ENCODE results near the gene CARS1.
A peak's percentile ranks its signal among the peaks of the same experiment; 100 is the strongest.

The CARS1 gene

DNA sequence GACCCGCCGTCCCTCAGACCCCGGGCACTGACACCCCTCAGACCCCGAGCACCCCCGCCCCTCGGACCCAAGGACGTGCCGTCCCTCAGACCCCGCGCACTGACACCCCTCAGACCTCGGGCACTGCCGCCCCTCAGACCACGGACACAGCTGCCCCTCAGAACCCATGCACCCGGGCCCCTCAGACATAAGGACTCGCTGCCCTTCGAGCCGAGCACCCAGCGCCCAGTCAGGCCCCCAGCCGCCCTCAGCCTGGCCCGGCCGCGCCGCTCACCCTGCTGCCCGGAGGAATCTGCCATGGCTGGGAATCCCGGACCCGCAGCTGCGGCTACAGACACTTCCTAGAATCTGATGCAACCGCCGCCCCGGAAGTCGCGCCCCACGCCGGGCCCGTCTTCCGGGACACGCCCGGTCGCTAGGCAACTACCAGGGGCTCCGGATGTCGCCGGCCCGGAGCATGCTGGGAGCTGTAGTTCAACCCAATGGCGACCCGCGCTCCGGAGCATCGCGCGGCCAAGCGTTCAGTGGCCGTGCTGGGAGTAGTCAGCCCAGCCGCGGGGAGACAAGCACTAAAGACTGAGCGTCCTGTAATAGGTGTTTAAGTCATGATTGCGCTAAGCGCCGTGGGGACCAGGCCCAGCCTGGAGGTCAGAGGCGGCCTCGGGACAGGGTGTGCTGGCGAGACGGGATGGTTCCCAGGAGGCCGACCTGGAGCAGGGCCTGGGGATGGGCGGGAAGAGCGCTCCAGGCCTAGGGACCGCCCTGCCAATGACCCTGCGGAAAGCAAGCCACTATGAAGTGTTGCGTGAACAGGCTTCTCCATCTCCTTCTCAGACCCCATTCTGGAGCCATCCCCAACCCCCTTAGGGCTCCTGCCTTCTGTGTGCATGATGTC is at the start of gene CARS1:
CARS1 (minus strand) TSS at position 355 of the 895 bp plus-strand sequence; CDS start at position 299, 56 bp downstream.
- peak; percentile 95 for DNase-seq

DNA sequence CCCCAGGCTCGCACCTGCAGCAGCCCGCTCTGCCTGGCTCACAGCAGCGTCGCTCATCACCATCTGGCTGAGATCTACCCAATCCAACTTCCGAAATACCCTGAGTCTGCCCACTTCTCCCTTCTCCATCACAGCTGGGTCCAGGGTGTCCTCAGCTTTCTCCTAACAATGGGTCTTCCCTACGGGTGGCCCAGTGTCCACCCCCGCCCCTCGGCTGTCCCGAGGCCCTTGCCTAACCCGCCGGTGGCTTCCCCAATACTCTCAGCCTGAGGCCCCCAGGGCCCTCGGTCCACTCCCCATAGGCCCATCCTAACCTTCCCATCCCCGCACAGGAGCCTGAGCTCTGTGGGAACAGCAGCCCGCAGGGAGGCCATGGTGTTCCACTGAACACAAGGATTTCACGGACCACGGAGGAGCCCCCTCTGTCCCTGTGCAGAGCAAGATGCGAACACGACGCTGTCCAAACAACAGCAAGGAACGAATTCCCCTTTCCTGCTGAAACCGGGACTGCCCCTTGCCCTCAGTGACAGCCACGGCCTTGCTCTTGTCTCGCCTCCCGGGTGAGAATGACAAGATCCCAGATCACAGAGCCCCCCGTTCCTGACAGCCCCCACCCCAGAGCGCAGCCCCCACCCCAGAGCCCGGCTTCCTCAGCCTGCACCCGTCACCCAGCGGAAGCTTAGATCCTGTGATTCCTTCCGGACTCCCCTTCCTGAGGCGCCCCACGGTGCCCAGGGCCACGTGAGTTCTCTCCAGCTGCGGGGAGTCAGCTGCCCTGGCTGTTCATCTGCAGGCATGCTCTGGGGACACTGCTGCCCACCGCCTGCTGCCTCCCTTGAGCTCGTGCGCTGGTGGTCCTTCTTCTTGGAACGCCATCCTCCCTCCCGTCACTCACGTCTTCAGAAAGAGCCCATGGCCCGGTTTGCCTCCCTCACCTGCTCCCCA is 48.8 kb upstream of the CARS1 start:
- DNase-seq: no peak

DNA sequence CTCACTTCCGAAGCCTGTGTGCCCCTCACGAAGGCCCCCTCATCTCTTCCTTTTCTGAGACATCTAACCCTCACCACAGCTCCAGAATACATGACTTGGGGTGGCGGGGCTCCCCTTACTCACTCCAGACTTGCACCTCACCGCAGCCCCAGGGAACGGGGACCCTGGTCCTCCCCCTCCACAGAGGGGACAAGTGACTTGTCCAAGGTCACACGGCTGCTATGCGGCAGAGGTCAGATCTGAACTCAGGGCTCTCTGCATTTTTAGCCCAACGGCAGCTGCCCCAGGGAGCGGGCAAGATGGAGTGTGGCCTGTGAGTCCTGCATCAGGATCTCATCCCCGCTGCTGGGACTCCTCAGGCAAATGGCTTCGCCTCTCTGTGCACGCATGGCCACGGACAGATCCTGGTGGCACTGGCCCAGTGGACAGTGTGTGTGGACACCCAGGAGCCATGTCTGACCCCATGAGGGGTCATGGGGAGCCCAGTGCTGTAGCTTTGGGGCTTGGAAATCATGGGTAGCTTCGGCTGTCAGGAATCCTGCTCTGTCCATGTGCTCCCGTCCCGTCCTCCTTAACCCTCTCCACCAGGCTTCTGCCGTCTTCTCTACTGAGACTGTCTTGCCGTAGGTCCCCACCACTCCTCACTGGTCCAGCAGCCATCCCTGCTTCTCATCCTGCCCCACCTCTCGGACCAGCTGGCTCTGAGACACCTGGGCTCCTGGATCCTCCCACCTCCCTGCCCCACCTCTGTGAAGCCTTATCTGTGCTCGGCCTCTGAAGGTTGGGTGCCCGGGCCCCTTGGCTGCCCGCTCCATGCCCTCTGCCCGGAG is 48.0 kb upstream of the CARS1 start:
- DNase-seq: no peak

DNA sequence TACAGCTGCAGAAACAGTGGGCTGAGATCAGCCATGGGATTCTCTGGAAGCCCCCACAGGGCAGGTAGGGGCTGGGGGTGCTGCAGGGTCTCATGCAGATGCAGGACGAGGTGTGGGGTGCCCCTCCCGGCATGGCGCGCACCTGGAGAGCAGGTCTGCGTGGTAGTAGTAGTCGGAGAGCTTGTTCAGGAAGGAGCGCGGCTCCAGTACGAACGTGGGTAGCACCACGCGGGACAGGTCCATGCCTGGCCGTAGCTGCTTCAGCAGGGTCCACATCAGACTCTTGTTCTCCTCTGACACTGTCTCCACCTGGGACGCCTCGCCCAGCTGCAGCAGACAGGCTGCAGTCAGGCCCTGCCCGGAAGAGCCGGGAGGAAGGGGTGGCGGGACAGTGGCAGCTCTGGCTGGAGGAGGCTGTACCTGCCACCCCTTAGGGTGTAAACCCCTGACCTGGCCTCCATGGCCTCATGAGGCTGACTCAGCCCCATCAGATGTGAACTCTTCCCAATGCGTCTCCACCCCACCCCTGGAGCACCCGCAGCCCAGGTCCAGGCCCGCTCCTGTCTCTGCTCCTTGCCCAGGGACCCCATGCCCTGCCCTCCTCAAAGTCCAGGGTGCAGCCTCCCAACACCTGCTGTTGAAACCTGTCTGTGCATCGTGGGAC is 47.0 kb upstream of the CARS1 start:
- DNase-seq: no peak

DNA sequence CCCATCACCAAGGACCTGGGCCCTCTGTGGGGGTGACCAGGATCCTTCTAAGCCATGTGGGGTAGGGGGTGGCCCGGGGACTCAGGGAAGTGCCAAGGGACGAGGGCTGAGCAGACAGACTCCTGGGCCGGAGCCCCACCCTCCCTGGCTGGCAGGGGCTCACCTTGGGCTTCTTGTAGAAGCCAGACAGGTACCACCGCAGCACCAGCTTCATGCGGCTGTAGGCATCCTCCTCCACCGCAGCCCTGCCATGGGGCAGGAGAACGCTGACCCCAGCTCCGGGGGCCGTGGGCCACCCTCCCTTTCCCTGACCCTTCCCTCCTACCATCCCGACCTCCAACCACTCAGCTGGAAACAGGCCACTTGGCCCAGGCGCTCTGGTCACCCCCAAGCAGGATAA is 45.9 kb upstream of the CARS1 start:
- DNase-seq: no peak

DNA sequence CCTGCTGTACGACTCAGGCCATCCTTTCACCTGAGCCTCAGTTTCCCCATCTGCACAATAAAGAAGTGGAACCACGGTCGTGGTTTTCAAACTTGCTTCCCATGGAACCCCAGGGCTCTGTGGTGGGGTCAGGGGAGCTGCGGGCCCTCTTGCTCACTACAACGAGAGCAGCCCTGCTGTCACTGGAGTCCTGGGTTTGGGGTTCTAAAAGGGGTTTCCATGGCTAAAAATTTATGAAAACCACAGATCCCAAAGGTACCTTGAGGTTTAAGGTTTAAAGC is 45.4 kb upstream of the CARS1 start:
- no peak for DNase-seq

DNA sequence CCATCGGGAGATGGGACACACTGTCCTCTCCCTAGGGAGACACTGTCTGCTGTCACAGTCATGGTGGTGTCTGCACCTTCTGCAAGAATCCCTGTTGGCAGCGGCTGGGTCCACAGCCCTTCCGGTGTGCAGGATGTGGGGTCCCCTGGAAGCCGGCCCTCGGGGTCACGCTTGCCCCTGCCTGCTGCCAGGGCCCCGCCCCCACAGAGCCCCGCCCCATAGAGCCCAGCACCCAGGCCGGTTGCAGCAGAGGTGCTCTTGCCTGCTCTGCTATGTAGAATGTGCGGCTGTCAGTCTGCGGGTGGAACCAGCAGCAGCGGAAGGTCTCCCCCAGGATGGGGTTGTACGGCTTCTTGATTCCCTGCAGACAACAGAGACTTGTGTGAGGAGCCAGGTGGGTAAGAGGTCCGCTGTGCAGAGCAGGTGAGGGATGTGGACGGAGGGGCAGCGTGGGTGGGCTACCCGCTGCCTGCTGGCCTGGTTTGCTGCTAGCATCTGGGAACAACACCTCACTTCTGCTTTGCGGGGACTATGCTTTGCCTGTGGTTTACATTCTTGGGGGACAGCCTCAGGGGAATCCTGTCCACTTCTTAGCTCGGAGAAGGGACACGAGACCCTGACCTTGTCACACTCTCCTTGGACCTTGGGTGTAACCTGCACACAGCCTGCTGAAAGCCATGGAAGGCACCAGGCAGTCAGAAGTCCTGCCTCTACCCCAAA is 44.9 kb upstream of the CARS1 start:
- no peak for DNase-seq

DNA sequence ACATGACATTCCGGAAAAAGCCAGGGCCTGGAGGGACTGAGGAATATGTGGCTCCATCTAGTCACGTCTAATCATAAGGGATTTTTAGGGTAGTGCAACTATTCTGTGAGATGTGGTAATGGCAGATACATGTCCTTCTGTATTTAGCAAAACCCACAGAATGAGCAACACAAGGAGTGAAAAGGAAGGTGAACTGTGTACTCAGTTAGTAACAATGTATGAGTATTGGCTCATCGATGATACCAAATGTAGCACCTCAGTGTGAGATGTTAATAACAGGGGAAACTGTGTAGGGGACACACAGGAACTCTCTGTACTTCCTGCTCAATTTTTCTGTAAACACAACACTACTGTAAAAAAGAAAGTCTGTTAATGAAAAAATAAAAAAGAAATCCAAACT is 42.0 kb upstream of the CARS1 start:
- DNase-seq: no peak

DNA sequence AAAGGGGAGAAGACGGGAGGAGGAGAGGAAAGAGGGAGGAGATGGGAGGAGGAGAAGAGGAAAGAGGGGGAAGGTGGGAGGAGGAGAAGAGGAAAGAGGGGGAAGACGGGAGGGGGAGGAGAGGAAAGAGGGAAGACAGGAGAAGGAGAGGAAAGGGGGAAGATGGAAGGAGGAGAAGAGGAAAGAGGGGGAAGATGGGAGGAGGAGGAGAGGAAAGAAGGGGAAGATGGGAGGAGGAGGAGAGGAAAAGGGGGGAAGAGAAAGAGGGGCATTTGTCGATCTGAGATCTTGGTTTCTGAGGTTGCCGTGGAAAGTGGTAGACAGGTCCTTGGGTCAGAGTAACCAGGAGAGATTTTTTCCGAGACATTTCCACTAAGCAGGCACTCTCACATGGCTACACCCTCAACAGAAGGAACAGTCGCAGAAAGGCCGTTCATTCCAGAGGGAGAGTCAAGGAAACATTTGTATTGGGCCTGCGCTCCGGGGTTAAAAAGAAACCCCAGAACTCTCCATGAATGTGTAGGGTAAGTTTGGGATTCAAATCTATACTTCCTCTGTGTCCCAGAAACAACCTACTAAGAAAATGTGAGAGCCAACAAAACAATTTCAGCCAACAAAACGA is 39.8 kb upstream of the CARS1 start:
- no peak for DNase-seq

DNA sequence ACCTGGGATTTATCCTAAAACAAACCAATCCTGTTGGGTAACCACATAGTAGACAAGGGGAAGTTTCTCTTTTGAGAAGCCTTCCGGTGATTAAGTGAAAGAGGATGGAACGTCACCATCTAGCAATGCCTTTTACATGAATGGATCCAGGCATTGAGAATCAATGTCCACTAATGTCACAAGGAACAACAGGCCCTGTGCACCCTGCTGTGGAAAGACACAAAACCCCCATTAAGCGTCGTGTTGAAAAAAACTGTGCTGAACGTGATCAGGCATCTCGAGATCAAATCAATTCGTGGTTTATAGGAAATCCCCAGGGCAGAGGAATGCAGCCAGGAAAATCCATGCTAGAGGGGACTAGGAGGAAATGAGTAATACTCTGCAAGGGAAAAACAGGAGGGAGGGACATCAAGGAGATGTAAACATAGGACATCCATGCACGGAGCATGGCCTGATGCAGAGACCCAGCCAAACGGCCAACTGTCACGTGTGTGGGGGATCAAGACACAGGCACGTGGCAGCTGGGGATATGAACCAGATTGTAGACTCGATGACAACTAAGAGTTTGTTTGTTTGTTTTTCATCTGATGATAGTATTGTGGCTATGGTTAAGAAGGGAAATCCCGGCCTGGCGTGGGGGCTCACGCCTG is 38.6 kb upstream of the CARS1 start:
- DNase-seq: no peak

DNA sequence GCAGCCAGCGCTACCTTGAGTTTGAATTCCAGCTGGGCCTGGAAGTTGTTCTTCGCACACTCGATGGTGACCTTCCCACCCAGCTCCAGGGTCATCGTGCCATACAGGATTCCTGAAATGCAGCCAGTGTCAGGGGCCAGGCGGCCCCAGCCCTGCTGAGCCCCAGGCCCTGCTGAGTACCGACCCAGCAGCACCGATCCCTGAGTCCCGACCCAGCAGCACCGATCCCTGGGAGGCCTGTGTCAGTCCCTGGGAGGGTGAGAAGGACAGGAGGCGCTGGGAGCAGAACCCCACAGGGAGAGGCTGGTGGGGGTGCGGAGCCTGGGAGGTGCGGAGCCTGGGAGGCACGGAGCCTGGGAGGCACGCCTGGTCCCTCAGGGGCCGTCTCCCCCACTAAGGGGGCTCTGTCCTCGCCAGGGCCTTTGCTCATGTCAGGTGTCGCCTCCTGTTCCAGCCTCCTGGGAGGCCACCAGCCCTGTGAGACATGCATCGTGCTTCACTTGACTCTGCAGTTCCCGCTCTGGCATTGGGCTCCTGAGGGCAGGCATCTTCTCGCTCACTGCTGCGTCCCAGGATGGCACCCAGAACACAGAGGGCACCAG is 37.1 kb upstream of the CARS1 start:
- no peak for DNase-seq

DNA sequence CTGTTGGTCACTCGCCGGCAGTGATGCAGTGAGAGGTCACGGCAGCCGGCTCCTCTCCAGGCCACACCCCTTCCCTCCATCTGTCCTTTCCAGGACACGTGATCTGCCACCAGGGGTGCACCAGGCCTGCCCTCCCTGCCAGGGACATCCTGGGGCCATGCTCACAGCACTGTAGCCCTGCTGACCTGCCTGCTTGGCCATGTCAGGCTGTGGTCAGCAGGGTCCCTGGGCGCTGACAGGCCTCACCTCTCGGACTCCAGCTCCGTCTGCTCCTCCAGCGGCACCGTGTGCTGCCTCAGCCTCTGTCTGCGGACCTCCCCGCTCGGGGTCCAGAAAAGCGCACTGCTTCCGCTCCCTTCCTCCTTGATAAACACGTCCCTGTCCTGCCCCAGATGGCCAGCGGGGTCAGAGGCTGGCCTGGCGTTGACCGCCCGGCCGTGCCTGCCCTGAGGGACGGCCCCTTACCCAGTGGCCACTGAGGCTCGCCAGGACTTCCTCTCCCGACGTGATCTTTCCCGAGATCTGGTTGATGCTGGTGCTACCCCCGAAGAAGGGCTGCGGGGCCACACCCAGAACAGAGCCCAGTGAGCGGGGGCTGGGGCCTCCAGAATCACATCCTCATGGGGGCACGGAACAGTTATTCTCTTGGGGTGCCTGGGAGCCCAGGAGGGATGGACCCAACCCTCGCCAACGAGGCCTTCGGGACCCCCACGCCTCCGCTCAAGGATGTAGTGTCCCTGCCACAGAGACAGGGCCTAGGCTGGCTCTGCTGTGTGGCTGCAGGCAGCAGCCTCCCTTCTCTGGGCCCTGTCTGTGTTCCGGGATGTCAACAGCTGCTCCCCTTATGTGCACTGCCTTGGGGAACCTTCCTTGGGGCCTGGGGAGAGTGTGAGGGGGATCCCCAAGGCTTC is 36.3 kb upstream of the CARS1 start:
- no peak for DNase-seq

DNA sequence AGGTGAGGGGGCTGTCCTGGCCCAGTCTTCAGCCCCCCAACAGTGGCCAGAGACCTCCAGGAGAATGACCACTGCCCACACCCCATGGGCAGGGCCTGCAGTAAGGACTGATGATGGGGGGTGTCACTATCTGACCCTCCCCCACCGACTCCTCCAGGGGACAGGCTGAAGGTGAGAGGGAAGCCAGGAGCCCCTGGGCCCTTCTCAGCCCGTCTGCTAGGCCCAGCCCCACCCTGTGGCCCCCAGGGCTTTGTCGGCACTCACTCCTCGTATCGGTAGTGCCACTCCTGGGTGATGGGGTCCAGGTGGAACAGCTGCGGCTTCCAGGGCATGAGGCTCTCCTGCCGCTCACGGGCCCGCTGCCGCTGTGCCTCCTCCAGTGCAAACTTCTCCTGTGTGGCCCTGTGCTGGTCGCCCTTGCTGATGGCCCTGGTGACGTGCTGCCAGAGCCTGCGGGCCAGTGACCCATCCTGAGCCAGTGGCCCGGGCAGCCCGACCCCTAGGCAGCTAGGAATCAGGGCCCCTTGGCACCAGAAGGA is 35.4 kb upstream of the CARS1 start:
- DNase-seq: no peak

DNA sequence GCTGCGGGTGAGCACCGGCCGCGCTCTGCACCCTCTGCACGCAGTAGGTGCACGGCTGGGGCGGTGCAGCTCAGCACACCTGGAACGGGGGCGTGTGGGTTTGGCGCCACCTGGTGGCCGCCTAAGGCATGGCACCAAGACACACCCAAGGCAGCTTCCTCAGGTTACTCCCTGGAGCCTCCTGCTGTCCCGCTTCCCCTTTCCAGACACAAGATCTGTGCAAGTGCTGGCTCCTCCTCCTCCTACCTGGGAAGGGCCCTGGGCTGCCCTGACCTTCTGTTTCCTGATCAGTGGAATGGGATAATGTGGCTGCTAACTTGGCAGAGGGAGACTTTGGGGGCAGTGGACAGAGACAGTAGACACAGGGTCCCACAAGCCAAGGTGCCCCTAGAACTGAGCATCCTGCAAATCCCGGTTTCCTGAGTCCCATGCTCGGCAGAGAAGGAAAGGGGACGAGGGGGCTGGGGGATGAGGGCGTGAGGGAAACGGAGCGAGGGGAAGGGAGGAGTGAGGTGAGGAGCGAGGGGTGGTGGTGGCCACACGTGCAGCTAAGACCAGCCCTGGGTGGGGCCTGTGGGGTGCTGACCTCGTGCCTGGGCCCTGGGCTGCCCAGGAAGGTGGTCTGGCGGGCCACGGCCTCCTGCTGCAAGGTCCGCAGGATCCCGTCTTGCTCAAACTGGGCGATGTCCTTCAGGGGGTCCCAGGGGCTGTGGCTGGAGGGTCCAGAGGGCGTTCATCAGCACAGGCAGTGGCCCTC is 34.8 kb upstream of the CARS1 start:
- peak; percentile 68 for DNase-seq

DNA sequence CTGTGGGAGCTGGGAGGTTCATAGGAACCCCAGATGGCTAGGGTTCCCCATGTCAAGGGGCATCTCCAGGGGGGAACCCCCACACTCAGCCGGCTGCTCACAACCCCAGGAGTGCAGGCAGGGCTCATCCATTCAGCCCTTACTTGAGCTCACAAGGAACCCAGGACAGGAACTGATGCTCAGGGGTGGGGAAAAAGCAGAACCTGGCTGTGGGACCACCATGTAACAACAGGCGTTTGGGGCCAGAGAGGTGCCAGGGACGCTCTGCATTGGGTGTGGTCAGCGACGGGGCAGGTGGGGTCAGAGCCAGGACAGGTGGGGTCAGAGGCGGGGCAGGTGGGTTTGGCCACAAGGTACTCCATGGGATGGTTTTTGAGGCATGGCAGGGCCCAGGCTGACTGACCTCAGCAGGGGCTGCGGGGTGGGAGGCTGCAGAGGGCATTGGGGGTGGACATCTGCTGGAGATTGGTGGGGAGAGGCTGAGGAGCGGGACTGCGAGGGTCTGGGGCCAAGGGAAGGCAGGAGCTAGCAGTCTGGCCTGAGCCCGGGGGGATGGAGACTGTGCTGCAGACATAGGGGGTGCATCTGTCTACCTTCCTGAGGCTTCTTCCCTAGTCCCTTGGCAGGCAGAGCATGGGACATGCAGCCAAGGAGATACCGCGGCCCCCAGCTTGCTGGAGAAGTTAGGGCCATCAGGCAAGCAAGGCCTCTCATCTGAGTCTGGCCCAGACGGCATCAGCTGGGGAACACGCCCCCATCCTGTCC is 34.0 kb upstream of the CARS1 start:
- DNase-seq: no peak

DNA sequence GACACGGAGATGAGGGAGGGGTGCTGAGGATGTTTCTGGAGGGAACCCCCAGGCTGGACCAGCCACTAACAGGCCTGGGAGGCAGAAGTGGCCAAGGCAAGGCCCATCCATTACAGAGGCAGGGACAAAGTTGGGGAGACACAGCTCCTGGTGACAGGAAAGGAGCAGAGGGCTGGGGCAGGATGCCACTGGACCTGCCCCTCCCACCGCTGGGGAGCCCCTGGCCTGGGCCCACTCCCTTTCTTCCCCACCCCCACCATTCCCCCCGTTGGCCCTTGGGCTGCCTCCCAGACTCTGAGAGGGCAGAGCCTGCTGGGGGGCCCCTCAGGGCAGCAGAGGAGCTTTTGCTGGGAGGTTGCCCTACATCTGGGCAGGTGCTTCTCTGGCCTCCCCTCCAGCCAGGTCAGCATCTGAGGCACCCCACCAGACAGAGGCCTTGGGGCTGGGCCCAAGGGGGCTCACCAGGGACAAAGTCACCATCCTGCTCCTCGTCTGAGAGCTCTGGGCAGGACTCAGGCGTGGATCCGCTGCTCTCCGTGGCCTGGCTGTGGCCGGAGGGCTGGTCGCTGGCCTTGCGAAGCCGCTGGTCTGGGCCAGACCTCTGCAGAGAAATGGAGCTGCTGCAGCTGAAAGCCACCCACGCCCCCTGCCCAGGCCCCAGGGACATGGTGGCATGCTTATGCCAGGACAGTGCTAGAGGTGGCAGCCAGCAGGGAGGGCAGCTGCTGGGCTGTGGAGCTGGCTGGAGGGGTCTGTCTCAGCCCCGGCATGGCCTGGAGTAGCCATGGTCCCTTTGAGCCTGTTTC is 33.1 kb upstream of the CARS1 start:
- no peak for DNase-seq

All from stimulated activated CD4-positive, alpha-beta T cell treated with anti-CD3 and anti-CD28 coated beads, Interleukin-4, amount 100 ng/mL, for 1 hour (primary cell).